Astrocyte of the spinal cord (primary cell): Measurements from ENCODE around the gene EIF1.
"Not testable (repeated sequence)": the region's sequence is repeated elsewhere in the genome, so short reads cannot be mapped to it uniquely, and the experiment has no call there.

Experiments
- DNase-seq: peaks from one replicate; pipeline ENCODE4 v3.0.0; 2011; ENCODE audit warnings: low read depth, low spot score
- H3K4me3 ChIP-seq: 2 replicates; pipeline ENCODE4 v1.5.1; 2011; ENCODE audit warnings: low read depth, mild to moderate bottlenecking, low read length, moderate library complexity
- in situ Hi-C: cut with HindIII; loops from 2 replicates; pipeline ENCODE4 v1.10.0; 2017; ENCODE audit warnings: low sequenced_read_pairs
- TF ChIP-seq, protein P1 (sequence below): IDR thresholded peaks from 2 replicates; pipeline ENCODE4 v1.5.1; 2012; ENCODE audit warnings: low read depth, mild to moderate bottlenecking, low read length, inconsistent platforms

Gene EIF1

GRCh38 chr17:41667280-41668041 lies 21.2 kb upstream of the EIF1 start:
- in situ Hi-C loops = no loop called here
- TF ChIP-seq, protein P1, sequence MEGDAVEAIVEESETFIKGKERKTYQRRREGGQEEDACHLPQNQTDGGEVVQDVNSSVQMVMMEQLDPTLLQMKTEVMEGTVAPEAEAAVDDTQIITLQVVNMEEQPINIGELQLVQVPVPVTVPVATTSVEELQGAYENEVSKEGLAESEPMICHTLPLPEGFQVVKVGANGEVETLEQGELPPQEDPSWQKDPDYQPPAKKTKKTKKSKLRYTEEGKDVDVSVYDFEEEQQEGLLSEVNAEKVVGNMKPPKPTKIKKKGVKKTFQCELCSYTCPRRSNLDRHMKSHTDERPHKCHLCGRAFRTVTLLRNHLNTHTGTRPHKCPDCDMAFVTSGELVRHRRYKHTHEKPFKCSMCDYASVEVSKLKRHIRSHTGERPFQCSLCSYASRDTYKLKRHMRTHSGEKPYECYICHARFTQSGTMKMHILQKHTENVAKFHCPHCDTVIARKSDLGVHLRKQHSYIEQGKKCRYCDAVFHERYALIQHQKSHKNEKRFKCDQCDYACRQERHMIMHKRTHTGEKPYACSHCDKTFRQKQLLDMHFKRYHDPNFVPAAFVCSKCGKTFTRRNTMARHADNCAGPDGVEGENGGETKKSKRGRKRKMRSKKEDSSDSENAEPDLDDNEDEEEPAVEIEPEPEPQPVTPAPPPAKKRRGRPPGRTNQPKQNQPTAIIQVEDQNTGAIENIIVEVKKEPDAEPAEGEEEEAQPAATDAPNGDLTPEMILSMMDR = no peak
- no peak for DNase-seq
- no peak overlapping the region for H3K4me3 ChIP-seq

DNA sequence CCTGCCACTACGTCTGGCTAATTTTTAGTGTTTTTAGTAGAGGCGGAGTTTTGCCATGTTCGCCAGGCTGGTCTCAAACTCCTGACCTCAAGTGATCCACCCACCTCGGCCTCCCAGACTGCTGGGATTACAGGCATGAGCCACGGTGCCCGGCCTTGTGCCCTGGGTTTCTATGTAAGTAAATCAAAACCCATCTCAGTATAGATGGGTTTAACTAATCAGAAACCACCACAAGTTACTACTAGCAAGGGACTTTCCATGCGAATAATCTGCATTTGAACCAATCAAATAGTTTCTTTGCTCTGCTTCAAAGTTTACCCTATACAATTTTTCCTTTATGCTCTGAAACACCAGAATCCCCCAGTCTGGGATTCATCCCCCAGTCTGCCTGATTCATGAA lies 16.5 kb upstream of the EIF1 start:
- in situ Hi-C loops = no loop called here
- H3K4me3 ChIP-seq = no peak overlapping the region
- TF ChIP-seq, protein P1 = no peak
- no peak for DNase-seq

DNA sequence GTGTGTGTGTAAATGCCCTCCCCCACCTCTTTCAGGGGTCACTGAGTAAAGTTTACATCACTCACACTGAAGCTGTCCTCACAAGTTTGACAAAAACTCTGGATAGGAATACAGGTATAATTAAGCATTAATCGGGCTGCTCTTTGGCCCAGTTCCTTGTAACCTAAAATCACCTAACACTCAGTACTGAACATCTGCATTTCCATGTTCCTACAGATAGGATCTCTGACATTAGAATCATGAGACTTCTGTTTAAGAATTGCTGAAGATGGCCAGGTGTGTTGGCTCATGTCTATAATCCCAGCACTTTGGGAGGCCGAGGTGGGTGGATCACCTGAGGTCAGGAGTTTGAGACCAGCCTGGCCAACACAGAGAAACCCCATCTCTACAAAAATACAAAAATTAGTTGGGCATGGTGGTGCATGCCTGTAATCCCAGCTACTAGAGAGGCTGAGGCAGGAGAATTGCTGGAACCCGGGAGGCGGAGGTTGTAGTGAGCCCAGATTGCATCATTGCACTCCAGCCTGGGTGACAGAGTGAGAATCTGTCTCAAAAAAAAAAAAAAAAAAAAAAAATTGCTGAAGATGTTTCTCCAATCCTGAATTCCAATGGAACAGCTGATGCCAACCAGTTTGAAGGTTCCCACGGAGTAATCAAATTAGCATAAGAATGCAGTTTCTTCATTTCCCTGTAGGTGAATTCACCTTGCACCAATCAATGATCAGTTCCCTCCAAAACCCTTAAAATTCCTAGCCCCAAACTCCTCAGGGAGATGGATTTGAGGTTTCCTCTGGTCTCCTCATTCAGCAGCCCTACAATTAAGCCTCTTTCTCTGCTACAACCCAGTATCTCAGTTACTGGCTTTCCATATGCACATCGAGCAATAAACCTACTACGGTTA lies 13.3 kb upstream of the EIF1 start:
- H3K4me3 ChIP-seq, DNase-seq, in situ Hi-C loops: not testable (repeated sequence)

GRCh38 chr17:41676058-41676419 lies 12.6 kb upstream of the EIF1 start:
- no peak overlapping the region for H3K4me3 ChIP-seq
- no peak for DNase-seq
- in situ Hi-C loops = no loop called here
- TF ChIP-seq, protein P1 = no peak

- in situ Hi-C loops = no loop called here
- H3K4me3 ChIP-seq = no peak overlapping the region
- DNase-seq = peak; percentile 29
- TF ChIP-seq, protein P1 = no peak
Observed at GRCh38 chr17:41678411-41678906, 10.2 kb upstream of the EIF1 start.

DNA sequence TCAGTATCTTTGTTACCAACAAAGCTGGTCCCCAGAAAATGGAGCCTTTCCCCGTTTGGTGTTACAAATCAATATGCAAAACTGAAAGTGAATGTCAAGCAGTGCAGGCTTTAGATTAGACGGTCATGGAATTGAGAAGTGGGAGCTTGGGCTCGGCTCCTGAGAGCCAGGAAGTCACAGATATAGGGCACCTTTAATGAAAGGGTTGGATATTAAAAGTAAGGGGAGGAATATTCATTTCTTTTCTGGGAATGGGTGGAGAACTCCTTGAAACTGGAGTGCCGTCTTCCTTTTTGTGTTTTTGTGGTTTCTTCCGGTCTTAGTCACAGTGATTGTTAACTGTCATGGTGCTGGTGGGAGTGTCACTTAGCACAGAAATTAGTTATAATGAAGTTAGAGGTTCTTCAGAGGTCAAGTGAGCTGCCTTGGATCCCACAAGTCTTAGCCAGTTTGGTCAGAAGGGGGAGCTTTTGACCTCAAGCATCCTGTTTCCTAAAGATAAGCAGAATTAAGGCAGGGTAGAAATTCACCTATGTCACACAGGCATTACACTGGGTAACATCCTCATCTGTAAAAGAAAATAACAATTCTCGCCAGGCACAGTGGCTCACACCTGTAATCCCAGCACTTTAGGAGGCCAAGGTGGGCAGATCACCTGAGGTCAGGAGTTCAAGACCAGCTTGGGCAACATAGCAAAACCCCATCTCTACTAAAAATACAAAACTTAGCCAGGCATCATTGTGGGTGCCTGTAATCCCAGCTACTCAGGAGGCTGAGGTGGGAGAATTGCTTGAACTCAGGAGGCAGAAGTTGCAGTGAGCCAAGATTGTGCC lies 9.6 kb upstream of the EIF1 start:
- in situ Hi-C loops = no loop called here
- TF ChIP-seq, protein P1 = peak; percentile 15
- DNase-seq = peak; percentile 56
- no peak overlapping the region for H3K4me3 ChIP-seq
